Right cardiac atrium (tissue), 5 donors: ENCODE results near the gene NDUFB11. TPM values are rescaled to one million over a fixed set of nuclear protein-coding genes. Genes with fewer than 3 reads are reported as not detected.
A peak's percentile ranks its signal among the peaks of the same experiment; 100 is the strongest.

Experiments
- ATAC-seq, 2 donors: fragments of 200-7000 bp; cut with Tn5 transposase; one replicate each; pipeline versions ENCODE4 v1.8.0 to v1.9.1; 2020; ENCODE audit warnings: moderate library complexity in 2 of 2, mild to moderate bottlenecking in 1 of 2
- DNase-seq, 3 donors: peaks; one replicate each; pipeline ENCODE4 v3.0.0-alpha.2; 2020
- H3K27ac ChIP-seq: one replicate; pipeline ENCODE4 v1.5.1; 2013; ENCODE audit warnings: mild to moderate bottlenecking, low read length, control low read depth, moderate library complexity
- H3K27me3 ChIP-seq: one replicate; pipeline ENCODE4 v1.6.1; 2013; ENCODE audit not compliant: control insufficient read depth, insufficient read depth
- H3K4me1 ChIP-seq: one replicate; pipeline ENCODE4 v1.6.1; 2013; ENCODE audit warnings: low read length; ENCODE audit not compliant: control insufficient read depth, insufficient read depth
- H3K4me3 ChIP-seq: one replicate; pipeline ENCODE4 v1.5.1; 2013; ENCODE audit warnings: low read length, control low read depth
- H3K9me3 ChIP-seq: one replicate; pipeline ENCODE4 v1.6.1; 2013; ENCODE audit warnings: low read length; ENCODE audit not compliant: control insufficient read depth
- WGBS: extraction: QIAGEN DNeasy Blood & Tissue Kit; methylation state at CpG from one replicate; pipeline ENCODE4 v1.1.7; 2013; 5-methylcytosine and 5-hydroxymethylcytosine counted together
- intact Hi-C, 4 donors: fragments of 100-400 bp; cut with DNase I; formaldehyde crosslinking; loops; one replicate each; pipeline versions ENCODE4 v1.11.0 to v1.14.0; 2022 to 2023
- polyA plus RNA-seq: library from polyadenylated mRNA; stranded (reverse); fragments of 200-250 nt; gene quantifications from one replicate; pipeline ENCODE4 v1.2.3, GENCODE V29; 2013
- total RNA-seq, 4 donors: library from RNA; stranded (reverse); fragmentation: NEBNext Ultra II Directional; extraction: Animal tissue kit (Norgen Biotek cat#: 25700); gene quantifications; one replicate each; pipeline ENCODE4 v1.2.1, GENCODE V29; 2021
- donor health status: healthy with polysubstance abuse.
- donor health status: DM: no; HTN: yes; CAD: no.
- donor health status: DM: no; HTN: no; CAD: no.
- donor health status: DM: no; HTN: yes; CAD: no; lungs with severe emphysema.
- donor health status: DM: yes; HTN: yes; CAD: no.

NDUFB11 gene
- total and polyA plus RNA-seq, 5 donors: 127 to 235 (median 143) TPM

DNA sequence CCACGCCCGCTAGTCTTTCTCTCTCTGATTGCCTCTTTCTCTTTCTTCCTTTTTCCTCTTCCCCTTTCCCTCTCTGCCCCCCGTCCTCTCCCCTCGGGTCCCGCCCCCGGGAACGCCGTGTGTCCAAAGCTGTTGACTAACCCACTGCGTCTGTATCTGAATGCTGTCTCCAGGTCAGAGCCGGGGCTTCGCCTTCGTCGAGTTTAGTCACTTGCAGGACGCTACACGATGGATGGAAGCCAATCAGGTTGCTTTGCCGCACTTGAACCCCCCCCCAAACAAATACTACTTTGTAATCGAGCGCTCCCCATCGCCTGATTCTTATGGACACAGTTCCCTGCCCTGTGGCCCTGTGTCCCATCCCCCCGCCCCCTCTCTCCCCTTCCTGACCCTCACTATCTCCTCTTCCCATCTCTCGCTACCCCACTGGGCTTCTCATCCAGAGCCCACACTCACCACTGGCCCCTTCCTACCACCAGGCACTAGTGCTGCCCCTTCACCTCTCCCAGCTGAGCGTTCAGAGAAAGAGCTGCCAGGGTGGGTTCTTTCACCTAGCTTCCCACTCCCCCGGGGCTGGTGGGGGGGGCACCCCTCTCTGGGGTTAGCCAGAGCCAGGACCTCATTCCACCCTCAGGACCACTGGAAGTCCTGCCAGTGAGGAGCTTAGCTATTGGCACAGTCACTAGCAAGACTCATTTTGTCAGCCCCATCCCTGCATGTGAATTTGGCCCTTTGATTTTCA, 30.5 kb upstream of the NDUFB11 start:
- DNase-seq: no peak
- 86% methylated on average over 23 of the region's 23 CpGs for WGBS

DNA sequence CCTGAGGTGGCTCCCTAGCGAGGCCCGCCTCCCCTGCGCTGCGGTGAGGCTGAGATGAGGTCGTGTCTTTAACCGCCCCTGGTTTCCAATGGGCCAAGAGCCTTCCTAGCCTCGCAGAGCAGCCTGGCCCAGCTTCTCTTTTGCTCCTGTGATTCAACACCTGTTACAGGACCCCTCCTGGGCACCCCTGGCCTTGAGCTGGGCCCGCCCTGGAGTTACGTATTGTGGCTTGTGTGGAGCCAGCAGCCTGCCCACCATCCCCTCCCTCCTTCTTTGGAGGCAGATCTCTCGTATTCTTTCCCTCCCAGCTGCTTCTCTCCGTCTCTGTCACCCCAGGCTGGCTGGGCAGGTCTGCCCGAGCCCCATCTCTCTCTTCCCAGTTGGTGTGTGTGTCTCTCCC, 29.9 kb upstream of the NDUFB11 start:
- Histone ChIP-seq H3K27me3 (no peaks in the 10 kb centered on the region), H3K4me1 (no peaks in the 10 kb centered on the region), H3K9me3 (no peaks in the 10 kb centered on the region), H3K27ac (no peak overlapping the region), H3K4me3 (no peak overlapping the region)
- WGBS: 89% methylated on average over 12 of the region's 12 CpGs
- intact Hi-C loops: no loop called here
- no peak for ATAC-seq
- DNase-seq: no peak

More for the DNA sequence above, 30.5 kb upstream of the NDUFB11 start:
- ATAC-seq: no peak
- no peaks in the 10 kb centered on the region for H3K9me3 ChIP-seq
- no peaks in the 10 kb centered on the region for H3K27me3 ChIP-seq
- intact Hi-C loops: no loop called here
- H3K27ac ChIP-seq: no peak overlapping the region
- no peaks in the 10 kb centered on the region for H3K4me1 ChIP-seq
- H3K4me3 ChIP-seq: no peak overlapping the region

DNA sequence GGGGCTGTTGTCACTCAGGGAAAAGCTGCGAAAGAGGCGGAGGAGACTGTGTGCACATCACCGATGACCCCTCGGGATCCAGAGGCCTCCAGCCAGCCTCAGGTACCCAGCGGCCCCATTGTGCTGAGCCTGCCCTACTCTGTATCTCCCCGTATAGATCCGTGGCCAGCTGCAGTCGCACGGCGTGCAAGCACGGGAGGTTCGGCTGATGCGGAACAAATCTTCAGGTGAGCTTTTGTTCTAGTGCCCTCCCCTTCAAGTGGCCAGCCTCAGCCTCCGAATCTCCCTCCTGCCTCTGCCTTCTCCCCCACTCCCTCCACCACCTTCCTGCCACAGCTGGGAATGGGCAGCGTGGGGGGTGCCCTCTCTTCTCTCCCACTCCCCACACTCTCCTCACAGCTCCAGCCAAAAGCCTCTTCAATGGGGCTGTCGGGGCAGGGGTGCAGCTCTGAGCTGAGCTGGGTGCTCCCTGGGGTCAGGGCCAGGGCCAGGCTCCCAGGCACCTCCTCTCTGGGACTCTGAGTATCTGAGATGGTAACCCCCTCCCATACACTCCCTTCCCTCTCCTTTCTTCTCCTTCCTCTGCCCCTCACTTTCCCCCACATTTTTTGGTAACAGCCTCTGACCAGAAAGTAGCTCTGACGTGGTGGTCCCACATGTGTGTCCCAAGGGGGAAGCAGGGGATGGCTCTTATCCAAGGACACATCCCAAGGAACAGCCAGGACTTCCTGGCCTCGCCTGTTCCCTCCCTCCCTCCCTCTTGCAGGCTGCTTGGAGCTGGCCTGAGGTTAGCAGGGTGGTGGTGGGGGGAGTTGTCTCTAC, 28.7 kb upstream of the NDUFB11 start:
- Histone ChIP-seq H3K4me3 (no peak overlapping the region), H3K27ac (no peak overlapping the region), H3K9me3 (no peaks in the 10 kb centered on the region), H3K27me3 (no peaks in the 10 kb centered on the region), H3K4me1 (no peaks in the 10 kb centered on the region)
- intact Hi-C loops: no loop called here
- ATAC-seq: no peak
- DNase-seq: no peak
- 83% methylated on average over 18 of the region's 18 CpGs for whole genome bisulfite sequencing

DNA sequence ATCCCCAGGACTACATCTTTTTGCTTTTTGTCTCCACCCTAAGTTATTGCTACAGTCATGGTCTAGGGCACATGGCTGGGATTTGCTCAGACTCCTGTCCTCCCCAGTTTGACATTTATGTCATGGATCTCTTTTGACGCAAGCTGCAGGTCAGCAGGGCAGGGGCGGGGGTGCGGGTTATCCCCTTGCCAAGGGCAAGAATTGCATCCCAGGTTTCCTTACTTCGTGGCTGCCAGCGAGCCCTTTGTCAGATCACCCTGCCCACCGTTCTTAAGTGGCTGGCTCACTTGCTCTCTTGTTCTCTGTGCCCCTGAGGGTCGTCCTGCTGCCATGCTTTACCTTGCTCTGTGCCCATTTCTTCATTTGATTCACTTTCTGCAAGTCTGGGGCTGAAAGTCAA, 28.0 kb upstream of the NDUFB11 start:
- WGBS: 91% methylated on average over 7 of the region's 7 CpGs
- intact Hi-C loops: no loop called here
- DNase-seq (no peak), ATAC-seq (no peak)
- H3K9me3 ChIP-seq: no peaks in the 10 kb centered on the region
- no peak overlapping the region for H3K27ac ChIP-seq
- no peak overlapping the region for H3K4me3 ChIP-seq
- H3K27me3 ChIP-seq: no peaks in the 10 kb centered on the region
- H3K4me1 ChIP-seq: no peaks in the 10 kb centered on the region

DNA sequence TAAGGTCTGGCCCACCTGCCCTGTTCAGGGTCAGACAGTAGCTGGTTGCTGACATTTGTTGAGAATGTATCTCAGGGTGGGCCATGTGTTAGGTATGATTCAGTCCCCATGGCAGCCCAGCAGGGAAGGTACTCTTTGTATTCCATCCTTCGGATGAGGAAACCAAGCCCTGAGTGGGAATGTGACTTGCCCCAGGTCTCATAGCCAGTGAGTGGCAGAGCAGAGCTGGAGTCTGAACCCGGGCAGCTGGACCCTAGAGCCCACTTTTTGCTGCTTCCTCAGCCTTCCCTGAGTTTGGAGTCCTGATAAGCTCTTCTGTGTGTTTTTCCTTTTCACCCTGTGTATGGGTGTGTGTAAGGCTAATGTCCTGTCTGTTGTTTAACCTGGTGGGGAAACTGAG, 27.5 kb upstream of the NDUFB11 start:
- no peak for DNase-seq
- 98% methylated on average over 2 of the region's 2 CpGs for WGBS

DNA sequence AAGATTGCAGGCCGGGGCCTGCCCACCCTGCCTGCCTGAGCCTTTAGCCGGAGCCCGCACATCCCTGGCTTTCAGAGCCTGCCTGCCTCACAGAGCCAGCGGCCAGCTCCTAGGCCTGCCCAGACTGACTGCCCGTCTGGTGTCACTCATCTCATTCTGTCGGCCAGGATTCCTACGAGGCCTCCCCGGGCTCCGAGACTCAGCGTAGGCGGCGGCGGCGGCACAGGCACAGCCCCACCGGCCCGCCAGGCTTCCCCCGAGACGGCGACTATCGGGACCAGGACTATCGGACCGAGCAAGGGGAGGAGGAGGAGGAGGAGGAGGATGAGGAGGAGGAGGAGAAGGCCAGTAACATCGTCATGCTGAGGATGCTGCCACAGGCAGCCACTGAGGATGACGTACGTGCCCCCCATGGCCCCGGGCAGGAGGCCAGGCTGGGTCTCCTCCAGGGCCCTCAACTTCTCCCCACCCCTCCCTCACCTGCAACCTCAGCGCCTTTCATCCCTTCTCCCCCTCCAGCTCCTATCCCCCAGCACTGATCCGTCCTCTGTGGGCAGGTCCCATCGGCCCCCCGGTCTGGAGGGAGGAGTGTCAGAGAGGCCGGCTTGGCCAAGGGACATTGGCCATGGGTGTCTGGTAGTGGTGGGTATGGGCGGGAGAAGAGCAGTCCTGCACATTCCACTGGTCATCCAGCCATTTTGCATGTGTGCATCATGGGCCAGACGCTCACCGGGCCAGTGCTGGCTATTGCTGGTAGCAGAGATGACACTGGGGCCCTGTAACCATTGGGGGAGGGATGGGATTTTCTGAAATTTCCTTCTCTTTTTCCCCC, 26.6 kb upstream of the NDUFB11 start:
- no peak for DNase-seq
- WGBS: 85% methylated on average over 33 of the region's 34 CpGs

More for the DNA sequence above, 27.5 kb upstream of the NDUFB11 start:
- no peak overlapping the region for H3K27ac ChIP-seq
- no peak overlapping the region for H3K4me3 ChIP-seq
- intact Hi-C loops: no loop called here
- no peak for ATAC-seq
- no peaks in the 10 kb centered on the region for H3K4me1 ChIP-seq
- no peaks in the 10 kb centered on the region for H3K27me3 ChIP-seq
- H3K9me3 ChIP-seq: no peaks in the 10 kb centered on the region

DNA sequence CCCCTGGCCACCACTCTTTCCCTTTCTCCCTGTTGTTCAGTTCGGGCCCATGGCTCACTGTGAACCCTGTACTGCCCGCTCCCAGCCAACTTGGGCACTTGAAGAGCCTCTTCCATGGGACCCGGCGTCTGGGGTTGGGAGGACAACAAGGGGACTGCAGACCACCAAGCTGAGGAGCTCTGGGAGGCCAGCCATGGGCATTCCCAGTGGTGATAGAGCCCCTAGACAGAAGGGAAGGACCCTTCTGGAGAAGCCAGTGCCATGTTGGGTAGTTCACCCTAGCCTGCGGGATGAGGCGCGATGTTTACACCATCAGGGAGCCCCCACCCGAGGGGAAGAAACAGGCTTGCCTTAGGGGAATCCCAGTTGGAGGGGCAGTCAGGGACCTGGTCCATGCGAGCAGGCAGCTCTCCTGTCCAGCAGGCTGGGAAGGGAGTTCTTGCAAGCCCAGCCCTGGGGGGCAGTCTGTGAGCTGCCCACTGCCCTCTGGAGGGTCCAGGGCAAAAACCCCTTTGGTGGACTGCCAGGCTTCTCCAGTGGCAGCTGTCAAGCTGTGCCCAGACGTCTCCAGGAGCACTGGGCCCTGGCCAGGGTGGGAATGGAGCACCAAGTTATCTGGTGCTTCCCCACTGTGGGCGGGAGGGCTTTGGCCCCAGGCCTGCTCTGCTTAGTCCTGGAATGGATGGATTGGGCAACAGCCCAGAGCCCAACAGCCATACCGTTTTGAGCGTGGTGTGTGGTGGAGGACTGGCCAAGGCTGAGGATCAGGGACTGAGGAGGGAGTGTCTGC, 25.4 kb upstream of the NDUFB11 start:
- Histone ChIP-seq H3K4me3 (no peak overlapping the region), H3K27ac (no peak overlapping the region), H3K4me1 (no peaks in the 10 kb centered on the region), H3K27me3 (no peaks in the 10 kb centered on the region), H3K9me3 (no peaks in the 10 kb centered on the region)
- peak; percentile 71 to 88 for ATAC-seq
- 64% methylated on average over 13 of the region's 13 CpGs for WGBS
- DNase-seq: peak; percentile 55 to 83 (median 76)
- intact Hi-C loops: no loop called here

More for the DNA sequence above, 26.6 kb upstream of the NDUFB11 start:
- Histone ChIP-seq H3K27ac (no peak overlapping the region), H3K4me3 (no peak overlapping the region), H3K27me3 (no peaks in the 10 kb centered on the region), H3K9me3 (no peaks in the 10 kb centered on the region), H3K4me1 (no peaks in the 10 kb centered on the region)
- ATAC-seq: no peak
- intact Hi-C loops: no loop called here

DNA sequence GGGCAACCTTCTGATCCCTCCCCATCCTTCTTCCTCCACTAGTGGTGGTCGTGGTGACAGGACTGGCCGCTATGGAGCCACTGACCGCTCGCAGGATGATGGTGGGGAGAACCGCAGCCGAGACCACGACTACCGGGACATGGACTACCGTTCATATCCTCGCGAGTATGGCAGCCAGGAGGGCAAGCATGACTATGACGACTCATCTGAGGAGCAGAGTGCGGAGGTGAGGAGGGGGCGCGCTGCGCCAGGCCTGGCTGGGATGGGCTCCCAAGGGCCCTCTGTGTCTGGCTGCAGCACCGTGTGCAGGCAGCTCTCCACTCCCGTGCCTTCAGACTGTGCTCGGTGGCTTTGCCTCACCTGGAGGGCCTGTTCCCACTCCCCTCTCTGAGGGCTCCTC, 24.8 kb upstream of the NDUFB11 start:
- Histone ChIP-seq H3K4me1 (no peaks in the 10 kb centered on the region), H3K27me3 (no peaks in the 10 kb centered on the region), H3K27ac (no peak overlapping the region), H3K9me3 (no peaks in the 10 kb centered on the region), H3K4me3 (no peak overlapping the region)
- intact Hi-C loops: no loop called here
- ATAC-seq (peak in 1 of 2 donors; percentile 5), DNase-seq (peak in 1 of 3 donors; percentile 51)
- 93% methylated on average over 19 of the region's 19 CpGs for WGBS

DNA sequence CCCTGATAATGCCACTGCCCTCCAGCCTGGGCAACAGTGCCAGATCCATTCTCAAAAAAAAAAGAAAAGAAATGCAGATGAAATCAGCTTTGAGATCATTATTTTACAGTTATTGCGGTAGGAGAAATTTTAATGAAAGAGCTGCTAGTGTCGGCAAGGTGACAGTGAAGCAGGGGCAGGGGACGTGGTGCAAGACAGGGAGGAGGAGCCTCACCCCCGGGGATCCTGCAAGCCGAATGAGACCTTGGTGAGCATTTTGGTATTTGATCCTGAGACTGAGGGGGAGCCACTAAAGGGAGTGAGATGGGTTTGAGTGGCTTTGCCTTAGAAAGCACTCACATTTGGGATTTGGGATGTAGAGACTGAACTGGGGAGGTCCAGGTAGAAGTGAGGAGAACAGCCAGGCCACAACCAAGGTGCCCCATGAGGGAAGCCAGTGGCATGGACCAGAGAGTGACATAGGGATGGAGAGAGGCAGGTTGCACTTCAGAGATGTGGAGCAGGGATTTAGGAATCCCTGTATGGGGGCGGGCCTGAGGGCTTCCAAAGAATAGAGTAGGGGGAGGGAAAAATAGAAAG, 24.1 kb upstream of the NDUFB11 start:
- ATAC-seq: no peak
- no peak for DNase-seq
- intact Hi-C loops: no loop called here

DNA sequence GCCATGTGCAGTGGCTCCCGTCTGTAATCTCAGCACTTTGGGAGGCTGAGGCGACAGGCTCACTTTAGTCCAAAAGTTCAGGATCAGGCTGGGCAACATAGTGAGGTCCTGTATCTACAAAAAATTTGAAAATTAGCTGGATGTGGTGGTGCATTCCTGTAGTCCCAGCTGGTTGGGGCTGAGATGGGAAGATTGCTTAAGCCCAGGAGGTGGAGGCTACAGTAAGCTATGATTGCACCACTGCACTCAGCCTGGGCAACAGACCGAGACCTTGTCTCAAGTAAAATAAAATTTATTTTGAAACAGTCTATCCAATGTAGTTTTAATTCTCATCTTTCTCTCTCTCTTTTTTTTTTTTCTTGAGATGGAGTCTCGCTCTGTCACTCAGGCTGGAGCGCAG, 21.6 kb upstream of the NDUFB11 start:
- ATAC-seq (no peak), DNase-seq (no peak)
- Histone ChIP-seq H3K27ac (no peak overlapping the region), H3K27me3 (no peaks in the 10 kb centered on the region), H3K4me3 (no peak overlapping the region), H3K4me1 (no peaks in the 10 kb centered on the region), H3K9me3 (no peaks in the 10 kb centered on the region)
- WGBS: 95% methylated on average over 5 of the region's 5 CpGs
- intact Hi-C loops: no loop called here

More for the DNA sequence above, 24.1 kb upstream of the NDUFB11 start:
- Histone ChIP-seq H3K9me3 (no peaks in the 10 kb centered on the region), H3K27me3 (no peaks in the 10 kb centered on the region), H3K27ac (no peak overlapping the region), H3K4me3 (no peak overlapping the region), H3K4me1 (no peaks in the 10 kb centered on the region)
- 86% methylated on average over 6 of the region's 6 CpGs for WGBS
